Lung (tissue), 12 donors: ENCODE measurements around the gene HCRTR1. TPM values are rescaled to one million over a fixed set of nuclear protein-coding genes. Genes with fewer than 3 reads are reported as not detected.

Experiments
- ATAC-seq: fragments of 200-7000 bp; cut with Tn5 transposase; one replicate; pipeline ENCODE4 v1.9.1; 2020; ENCODE audit warnings: moderate number of reproducible peaks; ENCODE audit not compliant: insufficient read depth, low FRiP score
- DNase-seq, 3 donors: peaks; one replicate each; pipeline ENCODE4 v3.0.0-alpha.2; 2013 to 2017
- H3K27ac ChIP-seq, 2 donors: one replicate each; pipeline ENCODE4 v1.5.1; 2013; ENCODE audit warnings: mild to moderate bottlenecking in 2 of 2, moderate library complexity in 2 of 2, control low read depth in 1 of 2, inconsistent platforms in 1 of 2, low read depth in 1 of 2, low read length in 1 of 2
- H3K27me3 ChIP-seq, 3 donors: one replicate each; pipeline ENCODE4 v1.5.1; 2013; ENCODE audit warnings: low read length in 2 of 3; ENCODE audit not compliant: control insufficient read depth in 3 of 3, insufficient read depth in 3 of 3
- H3K36me3 ChIP-seq, 4 donors: one replicate each; pipeline ENCODE4 v1.5.1; 2013; ENCODE audit warnings: low read length in 4 of 4, mild to moderate bottlenecking in 1 of 4, moderate library complexity in 1 of 4; ENCODE audit not compliant: control insufficient read depth in 4 of 4, insufficient read depth in 4 of 4
- H3K4me1 ChIP-seq, 5 donors: one replicate each; pipeline ENCODE4 v1.5.1; 2013; ENCODE audit warnings: low read length in 5 of 5, mild to moderate bottlenecking in 2 of 5, moderate library complexity in 1 of 5; ENCODE audit not compliant: control insufficient read depth in 5 of 5, insufficient read depth in 5 of 5
- H3K4me3 ChIP-seq: one replicate; pipeline ENCODE4 v1.5.1; 2013; ENCODE audit warnings: mild to moderate bottlenecking, control low read depth, moderate library complexity
- H3K9ac ChIP-seq, 2 donors: one replicate each; pipeline ENCODE4 v1.5.1; 2013; ENCODE audit warnings: low read length in 2 of 2, control low read depth in 1 of 2; ENCODE audit not compliant: insufficient read depth in 1 of 2
- H3K9me3 ChIP-seq, 4 donors: one replicate each; pipeline ENCODE4 v1.5.1; 2013; ENCODE audit warnings: low read length in 3 of 4, mild to moderate bottlenecking in 1 of 4, moderate library complexity in 1 of 4; ENCODE audit not compliant: control insufficient read depth in 4 of 4, insufficient read depth in 3 of 4
- WGBS, 2 donors: extraction: QIAGEN DNeasy Blood & Tissue Kit; methylation state at CpG; one replicate each; pipeline ENCODE4 v1.1.7; 2013; 5-methylcytosine and 5-hydroxymethylcytosine counted together
- polyA plus RNA-seq, 2 donors: library from polyadenylated mRNA; stranded (reverse); fragments of 200-250 nt; gene quantifications; one replicate each; pipeline ENCODE4 v1.2.1, GENCODE V29; 2013
- total RNA-seq, 2 donors: library from RNA; depleted of rRNA in 1 of 2; stranded (reverse); fragments of >200 nt in 1 of 2; gene quantifications; one replicate each; pipeline ENCODE4 v1.2.1, GENCODE V29; 2014 to 2021
- TF ChIP-seq, protein P1 (sequence below): IDR thresholded peaks from 2 replicates; pipeline ENCODE4 v1.5.1; 2012; ENCODE audit warnings: mild to moderate bottlenecking; ENCODE audit errors: control extremely low read depth, extremely low read depth
- donor health status: control.
- donor health status: control.
- donor health status: Bipolar disorder and iron deficiency.
- donor health status: healthy.
- donor health status: DM: yes; HTN: yes; CAD: no.

Gene HCRTR1
- total and polyA plus RNA-seq, 4 donors = 0.08 to 0.14 TPM; not detected in 2

DNA sequence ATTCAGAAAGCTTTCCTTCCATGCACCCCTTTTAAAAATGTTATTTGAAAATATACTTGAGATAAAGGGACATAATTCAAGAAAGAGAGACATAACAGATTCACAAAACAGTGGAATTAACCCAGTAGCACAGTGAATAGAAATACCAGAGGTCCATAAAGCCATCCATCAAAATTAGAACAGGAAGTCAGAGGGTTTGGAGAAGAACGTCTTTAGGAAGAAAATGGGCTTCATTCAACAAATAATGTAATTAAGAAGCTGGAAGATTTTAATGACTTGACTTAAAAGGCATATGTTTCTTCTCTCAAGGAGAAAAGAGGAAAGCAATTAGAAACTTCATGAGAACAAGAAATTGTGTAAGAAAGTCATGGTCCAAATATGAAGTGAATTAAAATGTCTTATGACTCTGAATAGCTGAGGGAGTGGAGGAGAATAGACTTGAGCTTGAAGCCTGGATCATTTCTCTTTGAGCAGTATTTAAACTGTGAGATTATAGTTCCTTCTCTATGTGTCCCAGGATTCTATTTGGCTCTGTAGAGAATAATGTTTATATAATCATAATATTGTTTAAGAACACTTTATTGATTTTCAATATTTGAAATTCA is 7.9 kb upstream of the HCRTR1 start:
- DNase-seq = peak in 1 of 3 donors; percentile 23

GRCh38 chr1:31614414-31615005 is 3.0 kb upstream of the HCRTR1 start:
- H3K4me1 ChIP-seq = peaks cover 0 to 7% (median 0%) of the 10 kb centered on the region in 5 donors
- 91% methylated on average over 8 of the region's 8 CpGs for WGBS, 2 donors
- no peak overlapping the region for H3K4me3 ChIP-seq
- DNase-seq (peak in 1 of 3 donors; percentile 29), ATAC-seq (no peak)
- H3K27ac ChIP-seq = no peak overlapping the region
- H3K27me3 ChIP-seq = peaks cover 0 to 14% (median 8%) of the 10 kb centered on the region in 3 donors
- no peaks in the 10 kb centered on the region for H3K36me3 ChIP-seq
- H3K9ac ChIP-seq = no peak overlapping the region
- H3K9me3 ChIP-seq = no peaks in the 10 kb centered on the region
- TF ChIP-seq, protein P1, sequence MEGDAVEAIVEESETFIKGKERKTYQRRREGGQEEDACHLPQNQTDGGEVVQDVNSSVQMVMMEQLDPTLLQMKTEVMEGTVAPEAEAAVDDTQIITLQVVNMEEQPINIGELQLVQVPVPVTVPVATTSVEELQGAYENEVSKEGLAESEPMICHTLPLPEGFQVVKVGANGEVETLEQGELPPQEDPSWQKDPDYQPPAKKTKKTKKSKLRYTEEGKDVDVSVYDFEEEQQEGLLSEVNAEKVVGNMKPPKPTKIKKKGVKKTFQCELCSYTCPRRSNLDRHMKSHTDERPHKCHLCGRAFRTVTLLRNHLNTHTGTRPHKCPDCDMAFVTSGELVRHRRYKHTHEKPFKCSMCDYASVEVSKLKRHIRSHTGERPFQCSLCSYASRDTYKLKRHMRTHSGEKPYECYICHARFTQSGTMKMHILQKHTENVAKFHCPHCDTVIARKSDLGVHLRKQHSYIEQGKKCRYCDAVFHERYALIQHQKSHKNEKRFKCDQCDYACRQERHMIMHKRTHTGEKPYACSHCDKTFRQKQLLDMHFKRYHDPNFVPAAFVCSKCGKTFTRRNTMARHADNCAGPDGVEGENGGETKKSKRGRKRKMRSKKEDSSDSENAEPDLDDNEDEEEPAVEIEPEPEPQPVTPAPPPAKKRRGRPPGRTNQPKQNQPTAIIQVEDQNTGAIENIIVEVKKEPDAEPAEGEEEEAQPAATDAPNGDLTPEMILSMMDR = no peak

More for the DNA sequence above, 7.9 kb upstream of the HCRTR1 start:
- H3K4me1 ChIP-seq = peaks cover 0 to 2% (median 0%) of the 10 kb centered on the region in 5 donors
- H3K27me3 ChIP-seq = no peaks in the 10 kb centered on the region
- no peak for ATAC-seq
- no peak overlapping the region for H3K4me3 ChIP-seq
- no peak overlapping the region for H3K27ac ChIP-seq
- no peak overlapping the region for H3K9ac ChIP-seq
- WGBS, 2 donors = 7 to 17% methylated on average over 1 of the region's 1 CpG
- TF ChIP-seq, protein P1 = no peak
- no peaks in the 10 kb centered on the region for H3K9me3 ChIP-seq
- H3K36me3 ChIP-seq = no peaks in the 10 kb centered on the region

- DNase-seq (no peak), ATAC-seq (no peak)
- H3K27me3 ChIP-seq = peaks cover 0 to 14% (median 8%) of the 10 kb centered on the region in 3 donors
- no peak overlapping the region for H3K27ac ChIP-seq
- H3K9ac ChIP-seq = no peak overlapping the region
- 91 to 94% methylated on average over 6 of the region's 6 CpGs for WGBS, 2 donors
- TF ChIP-seq, protein P1 = no peak
- no peaks in the 10 kb centered on the region for H3K36me3 ChIP-seq
- H3K9me3 ChIP-seq = no peaks in the 10 kb centered on the region
- peaks cover 0 to 7% (median 0%) of the 10 kb centered on the region in 5 donors for H3K4me1 ChIP-seq
- H3K4me3 ChIP-seq = no peak overlapping the region
Measured at GRCh38 chr1:31615414-31615813, 2.1 kb upstream of the HCRTR1 start.
